Testis (tissue), 2 donors: Measurements from ENCODE around the gene OPN1LW.

ENCODE experiments used
- CTCF ChIP-seq, 3 experiments: fragments of 450-650 bp in 2 of 3; fragments of 200-600 bp in 1 of 3; sonication (generic) in 1 of 3; IDR thresholded peaks; one replicate each; pipeline ENCODE4 v1.5.1; 2016 to 2019; ENCODE audit warnings: antibody characterized with exemption in 3 of 3, mild to moderate bottlenecking in 2 of 3, moderate library complexity in 1 of 3
- POLR2A ChIP-seq: fragments of 450-650 bp; IDR thresholded peaks from one replicate; pipeline ENCODE4 v1.6.1; 2017; ENCODE audit warnings: antibody characterized with exemption, mild to moderate bottlenecking, moderate library complexity

- no peak for TF ChIP-seq CTCF (IDR thresholded peaks at IDR 0.05)
- TF ChIP-seq POLR2A = no peak
Measured at GRCh38 chrX:154140206-154140605, 3.8 kb upstream of the OPN1LW start.
